ENCODE results near the gene CCL3.

GRCh38 chr17:36132421-36132831 lies 42.5 kb upstream of the CCL3 start:
- TF ChIP-seq CTCF (conservative IDR thresholded peaks at IDR 0.05; ENCODE audit: low read depth, low read length) (no peak), EZH2 (IDR thresholded peaks at IDR 0.05; ENCODE audit: low read length, unreplicated experiment) (no peak), EZH2phosphoT487 (IDR thresholded peaks at IDR 0.05; ENCODE audit: borderline replicate concordance, low read length) (no peak)

Data from PC-3 (cell line).